A673 (cell line): ENCODE data around the gene CUL1. TPM values are rescaled to one million over a fixed set of nuclear protein-coding genes. Genes with fewer than 3 reads are reported as not detected.

Source experiments
- BruUV-seq: library from RNA; stranded (reverse); fragments of 400-500 nt; replicated peaks from 2 replicates; lab custom pipeline; 2021; lab: Mats Ljungman, UMichigan
- CTCF ChIA-PET: fragments of 300-600 bp; sonication (Branson Sonifier 250); formaldehyde crosslinking; loops from one replicate; lab custom pipeline; 2022; ENCODE audit warnings: antibody characterized with exemption; lab: Charles Lee
- POLR2A ChIA-PET: fragments of 300-600 bp; sonication (Branson Sonifier 250); formaldehyde crosslinking; loops from one replicate; lab custom pipeline; 2022; ENCODE audit warnings: antibody characterized with exemption; ENCODE audit not compliant: low non-redundant PET; lab: Charles Lee
- DNase-seq: peaks from one replicate; pipeline ENCODE4 v3.0.0-alpha.2; 2015; ENCODE audit warnings: low spot score
- H3K27ac ChIP-seq: fragments of 200-600 bp; sonication (generic); 2 replicates; pipeline ENCODE4 v1.5.1; 2016; ENCODE audit warnings: mixed run types, low read depth, mild to moderate bottlenecking, mixed read lengths, antibody characterized with exemption, low read length; ENCODE audit not compliant: poor library complexity, severe bottlenecking
- H3K27me3 ChIP-seq: fragments of 200-600 bp; sonication (generic); replicated peaks from 2 replicates; pipeline ENCODE4 v1.6.1; 2017; ENCODE audit warnings: mixed run types, low read depth, mild to moderate bottlenecking, mixed read lengths, antibody characterized with exemption, low read length; ENCODE audit not compliant: insufficient read depth, poor library complexity
- H3K36me3 ChIP-seq: fragments of 200-600 bp; sonication (generic); 2 replicates; pipeline ENCODE4 v1.6.1; 2016; ENCODE audit warnings: mixed run types, mild to moderate bottlenecking, mixed read lengths, antibody characterized with exemption, low read length; ENCODE audit not compliant: insufficient read depth, poor library complexity, severe bottlenecking
- H3K4me1 ChIP-seq: fragments of 200-600 bp; sonication (generic); 2 replicates; pipeline ENCODE4 v1.6.1; 2017; ENCODE audit warnings: mixed run types, mild to moderate bottlenecking, mixed read lengths, antibody characterized with exemption, low read length; ENCODE audit not compliant: insufficient read depth, poor library complexity, severe bottlenecking
- H3K4me3 ChIP-seq: fragments of 200-600 bp; sonication (generic); 2 replicates; pipeline ENCODE4 v1.5.1; 2016; ENCODE audit warnings: low read depth, mixed run types, mild to moderate bottlenecking, mixed read lengths, low read length; ENCODE audit not compliant: poor library complexity, severe bottlenecking
- H3K9me3 ChIP-seq: fragments of 200-600 bp; sonication (generic); 2 replicates; pipeline ENCODE4 v1.6.1; 2016; ENCODE audit warnings: mixed run types, low read depth, mild to moderate bottlenecking, mixed read lengths, antibody characterized with exemption, low read length; ENCODE audit not compliant: poor library complexity, severe bottlenecking
- CTCF ChIP-seq: fragments of 300-800, 200-600 bp; sonication (generic); conservative IDR thresholded peaks from 2 replicates; pipeline ENCODE4 v1.5.1; 2017; ENCODE audit warnings: low read depth, mild to moderate bottlenecking, antibody characterized with exemption, low read length, moderate library complexity, mixed read lengths
- EZH2 ChIP-seq: fragments of 200-600 bp; sonication (generic); IDR thresholded peaks from 2 replicates; pipeline ENCODE4 v1.6.1; 2017; ENCODE audit warnings: borderline replicate concordance, low read depth, mild to moderate bottlenecking, mixed read lengths, antibody characterized with exemption, low read length; ENCODE audit not compliant: poor library complexity, severe bottlenecking
- intact Hi-C: fragments of 100-400 bp; cut with micrococcal nuclease; formaldehyde crosslinking; loops from one replicate; pipeline ENCODE4 v1.10.0; 2022; ENCODE audit not compliant: unreplicated experiment
- total RNA-seq: library from RNA; stranded (reverse); gene quantifications from 2 replicates; pipeline ENCODE4 v1.2.3, GENCODE V29; 2021

The CUL1 gene
- total RNA-seq, 1 experiment from 2014 or later, result 75.5 TPM

GRCh38 chr7:148750442-148751355, 52.0 kb downstream of the CUL1 start:
- Histone ChIP-seq H3K9me3 (no peaks in the 10 kb centered on the region), H3K4me1 (no peaks in the 10 kb centered on the region), H3K36me3 (peaks cover 11% of the 10 kb centered on the region), H3K4me3 (no peak overlapping the region), H3K27me3 (no peaks in the 10 kb centered on the region), H3K27ac (no peak overlapping the region)
- no TSS peak for BruUV-seq
- intact Hi-C loops, result no loop called here
- TF ChIP-seq CTCF, result no peak
- TF ChIP-seq EZH2, result no peak
- CTCF ChIA-PET, result no interaction called here
- POLR2A ChIA-PET, result no interaction called here
- DNase-seq, result no peak

GRCh38 chr7:148753224-148753623, 54.5 kb downstream of the CUL1 start:
- BruUV-seq, result no TSS peak

GRCh38 chr7:148754912-148755311, 56.2 kb downstream of the CUL1 start:
- DNase-seq, result no peak
- H3K36me3 ChIP-seq, result peaks cover 39% of the 10 kb centered on the region
- no peak for TF ChIP-seq EZH2
- TF ChIP-seq CTCF, result no peak
- POLR2A ChIA-PET, result no interaction called here
- no peaks in the 10 kb centered on the region for H3K4me1 ChIP-seq
- no peak overlapping the region for H3K4me3 ChIP-seq
- H3K9me3 ChIP-seq, result no peaks in the 10 kb centered on the region
- BruUV-seq, result no TSS peak
- no peaks in the 10 kb centered on the region for H3K27me3 ChIP-seq
- intact Hi-C loops, result no loop called here
- H3K27ac ChIP-seq, result no peak overlapping the region
- CTCF ChIA-PET, result no interaction called here

More at GRCh38 chr7:148753224-148753623, 54.5 kb downstream of the CUL1 start:
- Histone ChIP-seq H3K27me3 (no peaks in the 10 kb centered on the region), H3K4me1 (no peaks in the 10 kb centered on the region), H3K36me3 (peaks cover 28% of the 10 kb centered on the region), H3K4me3 (no peak overlapping the region), H3K27ac (no peak overlapping the region), H3K9me3 (no peaks in the 10 kb centered on the region)
- intact Hi-C loops, result no loop called here
- CTCF ChIA-PET, result no interaction called here
- no peak for TF ChIP-seq EZH2
- TF ChIP-seq CTCF, result no peak
- DNase-seq, result no peak
- POLR2A ChIA-PET, result no interaction called here
